Sigmoid colon (tissue), 4 donors: ENCODE measurements around the gene GABRP.

Source experiments
- EP300 ChIP-seq, 4 donors: sonication (generic); formaldehyde crosslinking; IDR thresholded peaks; one replicate each; pipeline ENCODE4 v1.6.1; 2017; ENCODE audit warnings: antibody characterized with exemption in 4 of 4
- POLR2A ChIP-seq, 2 donors: fragments of 450-650 bp; IDR thresholded peaks; one replicate each; pipeline ENCODE4 v1.6.1; 2016; ENCODE audit warnings: antibody characterized with exemption in 2 of 2, mild to moderate bottlenecking in 2 of 2, moderate library complexity in 2 of 2
- POLR2AphosphoS5 ChIP-seq, 4 donors: sonication (generic); formaldehyde crosslinking; IDR thresholded peaks; one replicate each; pipeline ENCODE4 v1.6.1; 2017; ENCODE audit warnings: antibody characterized with exemption in 4 of 4
- TF ChIP-seq, protein P1 (sequence below), 4 experiments: fragments of 450-650 bp in 3 of 4; fragments of 200-600 bp in 1 of 4; IDR thresholded peaks; one replicate each; pipeline ENCODE4 v1.5.1; 2016 to 2019; ENCODE audit warnings: antibody characterized with exemption in 4 of 4, mild to moderate bottlenecking in 3 of 4, moderate library complexity in 2 of 4

DNA sequence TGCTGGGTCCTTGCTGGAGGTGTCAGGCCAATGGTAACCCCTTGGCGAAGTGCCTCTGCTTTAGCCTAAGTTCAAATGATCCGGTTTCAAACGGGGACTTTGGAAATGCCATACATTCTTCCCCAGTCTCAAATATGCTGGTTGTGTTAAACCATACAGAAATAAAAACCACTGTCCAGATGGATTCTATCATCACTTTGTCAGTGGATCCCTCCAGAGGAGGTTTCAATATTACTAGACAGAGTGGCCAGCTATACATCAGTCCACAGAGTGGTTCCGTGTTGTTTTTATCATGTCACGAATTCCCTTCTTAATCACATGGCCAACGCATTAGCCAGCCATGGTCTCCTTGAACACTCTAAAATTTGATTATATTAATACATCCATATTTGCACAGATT, 71.0 kb downstream of the GABRP start:
- TF ChIP-seq POLR2AphosphoS5 (IDR thresholded peaks at IDR 0.05) (no peak), EP300 (IDR thresholded peaks at IDR 0.05) (no peak), POLR2A (IDR thresholded peaks at IDR 0.05) (no peak)
- TF ChIP-seq, protein P1, sequence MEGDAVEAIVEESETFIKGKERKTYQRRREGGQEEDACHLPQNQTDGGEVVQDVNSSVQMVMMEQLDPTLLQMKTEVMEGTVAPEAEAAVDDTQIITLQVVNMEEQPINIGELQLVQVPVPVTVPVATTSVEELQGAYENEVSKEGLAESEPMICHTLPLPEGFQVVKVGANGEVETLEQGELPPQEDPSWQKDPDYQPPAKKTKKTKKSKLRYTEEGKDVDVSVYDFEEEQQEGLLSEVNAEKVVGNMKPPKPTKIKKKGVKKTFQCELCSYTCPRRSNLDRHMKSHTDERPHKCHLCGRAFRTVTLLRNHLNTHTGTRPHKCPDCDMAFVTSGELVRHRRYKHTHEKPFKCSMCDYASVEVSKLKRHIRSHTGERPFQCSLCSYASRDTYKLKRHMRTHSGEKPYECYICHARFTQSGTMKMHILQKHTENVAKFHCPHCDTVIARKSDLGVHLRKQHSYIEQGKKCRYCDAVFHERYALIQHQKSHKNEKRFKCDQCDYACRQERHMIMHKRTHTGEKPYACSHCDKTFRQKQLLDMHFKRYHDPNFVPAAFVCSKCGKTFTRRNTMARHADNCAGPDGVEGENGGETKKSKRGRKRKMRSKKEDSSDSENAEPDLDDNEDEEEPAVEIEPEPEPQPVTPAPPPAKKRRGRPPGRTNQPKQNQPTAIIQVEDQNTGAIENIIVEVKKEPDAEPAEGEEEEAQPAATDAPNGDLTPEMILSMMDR (IDR thresholded peaks at IDR 0.05), result no peak
